Panc1 (cell line): ENCODE data around the gene MUC5AC.

Experiments used
- POLR2AphosphoS5 ChIP-seq: IDR thresholded peaks from 2 replicates; pipeline ENCODE4 v1.6.1; 2012; ENCODE audit warnings: mild to moderate bottlenecking, low read depth, low read length, moderate library complexity
- TF ChIP-seq, protein P1 (sequence below): fragments of 450-650 bp; IDR thresholded peaks from 2 replicates; pipeline ENCODE4 v1.5.1; 2017; ENCODE audit warnings: mild to moderate bottlenecking
- TF ChIP-seq, protein P2 (sequence below), 2 experiments: IDR thresholded peaks; 2 replicates each; pipeline ENCODE4 v1.6.1; 2011 to 2012; ENCODE audit warnings: low read depth in 2 of 2, control low read depth in 1 of 2, low read length in 1 of 2, mild to moderate bottlenecking in 1 of 2, moderate library complexity in 1 of 2; ENCODE audit not compliant: insufficient read depth in 1 of 2

DNA sequence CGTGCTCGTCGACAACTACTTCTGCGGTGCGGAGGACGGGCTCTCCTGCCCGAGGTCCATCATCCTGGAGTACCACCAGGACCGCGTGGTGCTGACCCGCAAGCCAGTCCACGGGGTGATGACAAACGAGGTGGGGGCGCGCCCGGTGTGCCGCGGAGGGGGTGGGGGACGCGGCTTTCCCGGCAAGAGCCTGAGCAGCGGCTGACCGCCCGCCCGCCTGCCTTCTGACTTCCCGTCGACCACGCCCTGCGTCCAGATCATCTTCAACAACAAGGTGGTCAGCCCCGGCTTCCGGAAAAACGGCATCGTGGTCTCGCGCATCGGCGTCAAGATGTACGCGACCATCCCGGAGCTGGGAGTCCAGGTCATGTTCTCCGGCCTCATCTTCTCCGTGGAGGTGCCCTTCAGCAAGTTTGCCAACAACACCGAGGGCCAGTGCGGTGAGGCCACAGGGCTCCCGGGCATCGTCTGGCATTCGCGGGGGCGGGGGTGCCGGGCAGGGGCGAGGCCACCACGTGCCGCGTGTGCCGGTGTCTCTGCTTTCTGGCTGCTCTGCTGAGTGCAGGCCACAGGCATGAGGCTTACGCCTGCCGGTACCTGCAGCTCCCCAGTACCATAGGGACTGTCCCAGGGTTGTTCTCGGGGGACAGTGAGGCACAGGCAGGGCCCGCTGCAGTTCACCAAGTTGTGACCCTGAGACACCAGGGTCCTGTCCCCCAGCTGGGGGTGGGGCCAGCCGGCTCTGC, 36.7 kb downstream of the MUC5AC start:
- TF ChIP-seq, protein P1, sequence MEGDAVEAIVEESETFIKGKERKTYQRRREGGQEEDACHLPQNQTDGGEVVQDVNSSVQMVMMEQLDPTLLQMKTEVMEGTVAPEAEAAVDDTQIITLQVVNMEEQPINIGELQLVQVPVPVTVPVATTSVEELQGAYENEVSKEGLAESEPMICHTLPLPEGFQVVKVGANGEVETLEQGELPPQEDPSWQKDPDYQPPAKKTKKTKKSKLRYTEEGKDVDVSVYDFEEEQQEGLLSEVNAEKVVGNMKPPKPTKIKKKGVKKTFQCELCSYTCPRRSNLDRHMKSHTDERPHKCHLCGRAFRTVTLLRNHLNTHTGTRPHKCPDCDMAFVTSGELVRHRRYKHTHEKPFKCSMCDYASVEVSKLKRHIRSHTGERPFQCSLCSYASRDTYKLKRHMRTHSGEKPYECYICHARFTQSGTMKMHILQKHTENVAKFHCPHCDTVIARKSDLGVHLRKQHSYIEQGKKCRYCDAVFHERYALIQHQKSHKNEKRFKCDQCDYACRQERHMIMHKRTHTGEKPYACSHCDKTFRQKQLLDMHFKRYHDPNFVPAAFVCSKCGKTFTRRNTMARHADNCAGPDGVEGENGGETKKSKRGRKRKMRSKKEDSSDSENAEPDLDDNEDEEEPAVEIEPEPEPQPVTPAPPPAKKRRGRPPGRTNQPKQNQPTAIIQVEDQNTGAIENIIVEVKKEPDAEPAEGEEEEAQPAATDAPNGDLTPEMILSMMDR, result no peak
- TF ChIP-seq, protein P2, sequence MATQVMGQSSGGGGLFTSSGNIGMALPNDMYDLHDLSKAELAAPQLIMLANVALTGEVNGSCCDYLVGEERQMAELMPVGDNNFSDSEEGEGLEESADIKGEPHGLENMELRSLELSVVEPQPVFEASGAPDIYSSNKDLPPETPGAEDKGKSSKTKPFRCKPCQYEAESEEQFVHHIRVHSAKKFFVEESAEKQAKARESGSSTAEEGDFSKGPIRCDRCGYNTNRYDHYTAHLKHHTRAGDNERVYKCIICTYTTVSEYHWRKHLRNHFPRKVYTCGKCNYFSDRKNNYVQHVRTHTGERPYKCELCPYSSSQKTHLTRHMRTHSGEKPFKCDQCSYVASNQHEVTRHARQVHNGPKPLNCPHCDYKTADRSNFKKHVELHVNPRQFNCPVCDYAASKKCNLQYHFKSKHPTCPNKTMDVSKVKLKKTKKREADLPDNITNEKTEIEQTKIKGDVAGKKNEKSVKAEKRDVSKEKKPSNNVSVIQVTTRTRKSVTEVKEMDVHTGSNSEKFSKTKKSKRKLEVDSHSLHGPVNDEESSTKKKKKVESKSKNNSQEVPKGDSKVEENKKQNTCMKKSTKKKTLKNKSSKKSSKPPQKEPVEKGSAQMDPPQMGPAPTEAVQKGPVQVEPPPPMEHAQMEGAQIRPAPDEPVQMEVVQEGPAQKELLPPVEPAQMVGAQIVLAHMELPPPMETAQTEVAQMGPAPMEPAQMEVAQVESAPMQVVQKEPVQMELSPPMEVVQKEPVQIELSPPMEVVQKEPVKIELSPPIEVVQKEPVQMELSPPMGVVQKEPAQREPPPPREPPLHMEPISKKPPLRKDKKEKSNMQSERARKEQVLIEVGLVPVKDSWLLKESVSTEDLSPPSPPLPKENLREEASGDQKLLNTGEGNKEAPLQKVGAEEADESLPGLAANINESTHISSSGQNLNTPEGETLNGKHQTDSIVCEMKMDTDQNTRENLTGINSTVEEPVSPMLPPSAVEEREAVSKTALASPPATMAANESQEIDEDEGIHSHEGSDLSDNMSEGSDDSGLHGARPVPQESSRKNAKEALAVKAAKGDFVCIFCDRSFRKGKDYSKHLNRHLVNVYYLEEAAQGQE (IDR thresholded peaks at IDR 0.05; ENCODE audit: insufficient read depth in 1 of 2, low read depth in 2 of 2, low read length in 1 of 2), result no peak
- no peak for TF ChIP-seq POLR2AphosphoS5
